GM18502 (cell line): Measurements from ENCODE around the gene FOXD4.
A peak's percentile ranks its signal among the peaks of the same experiment; 100 is the strongest.
"Not testable (repeated sequence)": the region's sequence is repeated elsewhere in the genome, so short reads cannot be mapped to it uniquely, and the experiment has no call there.

Experiments
- ATAC-seq: cut with Tn5 transposase; IDR thresholded peaks from one replicate; pipeline ENCODE4 v1.9.1; 2021; ENCODE audit warnings: mild to moderate bottlenecking; ENCODE audit not compliant: unreplicated experiment, poor library complexity

The FOXD4 gene

DNA sequence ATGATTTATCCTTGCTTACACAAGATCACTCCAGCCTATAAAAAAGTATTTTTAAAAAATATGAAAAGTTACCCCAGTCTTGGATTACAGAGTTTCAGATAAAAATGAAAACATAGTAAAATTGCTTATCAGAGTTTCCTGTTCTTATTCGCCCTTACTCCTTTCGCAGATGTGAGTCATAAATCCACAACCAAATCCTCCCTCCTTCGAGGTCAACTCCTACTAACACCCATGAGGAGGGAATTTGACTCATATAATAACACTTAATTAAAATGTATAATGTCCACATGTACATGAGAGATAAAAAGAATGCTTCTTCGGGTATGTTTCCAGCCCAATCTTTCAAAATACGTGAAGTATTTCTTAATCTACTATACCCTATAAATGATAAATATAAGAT is 23.9 kb downstream of the FOXD4 start:
- not testable (repeated sequence) for ATAC-seq

DNA sequence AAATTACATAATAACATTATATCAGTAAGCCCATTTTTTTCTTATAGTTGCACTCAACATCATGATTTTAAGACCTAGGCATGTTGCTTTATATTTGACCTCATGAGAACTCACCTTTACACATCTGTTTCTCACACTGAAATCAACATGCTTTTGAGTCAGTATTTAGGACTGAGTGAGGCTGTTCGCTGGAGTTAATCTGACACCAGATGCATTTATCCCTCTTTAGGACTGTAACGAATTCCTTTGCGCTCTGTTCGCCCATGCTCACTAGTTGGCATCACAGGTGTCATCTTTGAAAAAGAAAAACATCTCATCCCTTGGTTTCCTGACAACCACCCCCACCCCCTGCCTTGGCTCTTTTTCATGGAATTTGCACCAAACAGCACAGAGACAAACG is 24.3 kb downstream of the FOXD4 start:
- ATAC-seq = not testable (repeated sequence)

- not testable (repeated sequence) for ATAC-seq
These were observed 27.4 kb downstream of the FOXD4 start for GRCh38 chr9:90851-91250.

GRCh38 chr9:88396-89037 is 29.7 kb downstream of the FOXD4 start:
- ATAC-seq = peak; percentile 86

- ATAC-seq = not testable (repeated sequence)
These were observed 30.4 kb downstream of the FOXD4 start for GRCh38 chr9:87860-88259.

- not testable (repeated sequence) for ATAC-seq
These were observed 31.1 kb downstream of the FOXD4 start for GRCh38 chr9:87105-87504.

DNA sequence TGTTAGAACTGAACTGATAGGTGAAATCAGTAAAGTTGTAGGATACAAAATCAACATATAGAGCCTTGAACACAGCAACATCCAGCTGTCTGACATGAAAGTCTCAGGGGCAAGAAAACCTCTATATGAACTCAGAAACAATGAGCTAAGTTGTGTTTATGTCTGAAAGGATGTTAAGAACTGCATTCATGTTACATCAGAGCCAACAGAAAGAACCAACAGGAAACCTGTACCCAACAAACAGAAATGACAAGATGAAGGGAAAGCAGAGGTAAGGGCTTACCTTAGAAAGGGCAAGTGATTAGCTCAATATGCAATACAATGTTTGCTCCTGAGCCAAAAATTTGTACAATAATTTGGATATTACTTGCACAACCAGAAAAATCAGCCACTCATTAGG is 31.5 kb downstream of the FOXD4 start:
- not testable (repeated sequence) for ATAC-seq

DNA sequence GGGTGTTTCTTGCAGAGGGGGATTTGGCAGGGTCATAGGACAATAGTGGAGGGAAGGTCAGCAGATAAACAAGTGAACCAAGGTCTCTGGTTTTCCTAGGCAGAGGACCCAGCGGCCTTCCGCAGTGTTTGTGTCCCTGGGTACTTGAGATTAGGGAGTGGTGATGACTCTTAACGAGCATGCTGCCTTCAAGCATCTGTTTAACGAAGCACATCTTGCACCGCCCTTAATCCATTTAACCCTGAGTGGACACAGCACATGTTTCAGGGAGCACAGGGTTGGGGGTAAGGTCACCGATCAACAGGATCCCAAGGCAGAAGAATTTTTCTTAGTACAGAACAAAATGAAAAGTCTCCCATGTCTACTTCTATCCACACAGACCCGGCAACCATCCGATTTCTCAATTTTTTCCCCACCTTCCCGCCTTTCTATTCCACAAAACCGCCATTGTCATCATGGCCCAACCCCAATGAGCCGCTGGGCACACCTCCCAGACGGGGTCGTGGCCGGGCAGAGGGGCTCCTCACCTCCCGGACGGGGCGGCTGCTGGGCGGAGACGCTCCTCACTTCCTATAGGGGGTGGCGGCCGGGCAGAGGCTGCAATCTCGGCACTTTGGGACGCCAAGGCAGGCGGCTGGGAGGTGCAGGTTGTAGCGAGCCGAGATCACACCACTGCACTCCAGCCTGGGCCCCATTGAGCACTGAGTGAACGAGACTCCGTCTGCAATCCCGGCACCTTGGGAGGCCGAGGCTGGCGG is 35.1 kb downstream of the FOXD4 start:
- ATAC-seq = not testable (repeated sequence)

- ATAC-seq = not testable (repeated sequence)
These were observed 39.9 kb downstream of the FOXD4 start for GRCh38 chr9:78333-78732.

GRCh38 chr9:76389-76788 is 41.8 kb downstream of the FOXD4 start:
- not testable (repeated sequence) for ATAC-seq

DNA sequence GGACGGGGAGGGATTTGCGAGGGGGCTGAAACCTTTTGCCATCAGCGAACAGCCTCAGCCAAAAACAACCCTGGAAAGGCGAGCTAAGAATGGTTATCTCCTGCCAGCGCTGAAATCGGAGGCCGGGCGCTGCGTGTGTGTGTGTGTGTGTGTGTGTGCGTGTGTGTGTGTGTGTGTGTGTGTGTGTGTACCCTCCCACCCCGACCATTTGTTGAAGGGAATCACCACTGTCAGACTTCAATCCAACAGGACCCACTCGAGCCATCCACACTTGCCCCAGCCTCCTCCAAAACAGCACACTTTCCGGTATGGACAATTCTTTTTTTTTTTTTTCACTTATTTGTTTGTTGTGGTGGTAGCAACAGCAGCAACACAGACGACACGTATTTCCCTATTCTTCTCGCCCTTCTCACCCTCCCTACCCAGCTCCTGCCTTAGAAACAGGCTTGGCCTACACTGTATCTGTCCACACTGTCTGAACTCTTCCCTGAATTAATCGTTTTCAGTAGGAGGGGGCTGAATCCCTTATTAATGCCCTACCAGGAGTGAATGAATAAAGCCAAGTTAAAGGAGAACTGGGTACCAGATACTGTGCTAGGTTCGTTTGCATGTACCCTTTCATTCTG is 44.2 kb downstream of the FOXD4 start:
- not testable (repeated sequence) for ATAC-seq

DNA sequence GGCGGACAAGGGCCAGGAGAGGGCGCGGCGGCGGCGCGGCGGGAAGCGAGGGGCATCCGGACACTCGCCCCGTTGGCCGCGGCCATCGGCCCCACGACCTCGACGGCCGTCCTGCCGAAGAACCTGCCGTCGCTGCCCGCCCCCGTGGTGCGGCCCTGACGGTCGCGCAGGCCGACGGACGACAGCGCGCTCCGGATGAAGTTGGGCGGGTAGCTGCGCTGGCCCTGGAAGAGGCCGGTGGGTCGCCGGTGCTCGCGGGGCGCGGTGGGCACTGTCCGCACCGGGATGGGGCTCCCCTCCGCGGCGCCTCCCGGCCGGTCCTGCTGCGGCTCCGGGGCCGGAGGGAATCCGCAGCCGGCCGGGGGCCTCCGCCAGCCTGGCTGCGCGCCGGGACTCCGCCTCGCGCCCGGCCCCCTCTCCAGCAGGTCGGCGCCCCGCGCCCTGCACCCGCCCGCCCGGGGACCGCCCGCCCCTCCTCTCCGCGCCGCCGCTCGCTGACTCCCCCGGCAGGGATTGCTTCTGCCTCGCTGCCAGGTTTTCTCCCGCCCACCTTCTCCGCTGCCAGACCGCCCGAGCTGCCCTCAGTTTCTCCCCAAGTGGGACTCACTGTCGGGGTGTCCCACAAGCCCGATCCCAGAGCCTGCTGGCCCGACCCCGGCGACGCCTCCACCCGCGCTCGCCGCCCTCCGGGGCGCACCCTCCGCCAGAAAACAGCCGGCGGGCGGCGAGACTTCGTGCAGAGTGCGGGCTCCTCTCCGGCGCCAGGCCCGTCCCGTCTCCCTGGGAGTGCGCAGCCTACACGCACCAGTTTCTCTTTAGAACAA is 44.9 kb downstream of the FOXD4 start:
- not testable (repeated sequence) for ATAC-seq
